T-helper 2 cell (primary cell): ENCODE results near the gene STRADB.
"Not testable (repeated sequence)": the region's sequence is repeated elsewhere in the genome, so short reads cannot be mapped to it uniquely, and the experiment has no call there.

Source experiments
- DNase-seq, 5 experiments: peaks; one replicate each; pipeline versions ENCODE4 v3.0.0 to v3.0.0-alpha.2; 2012 to 2022

STRADB gene

DNA sequence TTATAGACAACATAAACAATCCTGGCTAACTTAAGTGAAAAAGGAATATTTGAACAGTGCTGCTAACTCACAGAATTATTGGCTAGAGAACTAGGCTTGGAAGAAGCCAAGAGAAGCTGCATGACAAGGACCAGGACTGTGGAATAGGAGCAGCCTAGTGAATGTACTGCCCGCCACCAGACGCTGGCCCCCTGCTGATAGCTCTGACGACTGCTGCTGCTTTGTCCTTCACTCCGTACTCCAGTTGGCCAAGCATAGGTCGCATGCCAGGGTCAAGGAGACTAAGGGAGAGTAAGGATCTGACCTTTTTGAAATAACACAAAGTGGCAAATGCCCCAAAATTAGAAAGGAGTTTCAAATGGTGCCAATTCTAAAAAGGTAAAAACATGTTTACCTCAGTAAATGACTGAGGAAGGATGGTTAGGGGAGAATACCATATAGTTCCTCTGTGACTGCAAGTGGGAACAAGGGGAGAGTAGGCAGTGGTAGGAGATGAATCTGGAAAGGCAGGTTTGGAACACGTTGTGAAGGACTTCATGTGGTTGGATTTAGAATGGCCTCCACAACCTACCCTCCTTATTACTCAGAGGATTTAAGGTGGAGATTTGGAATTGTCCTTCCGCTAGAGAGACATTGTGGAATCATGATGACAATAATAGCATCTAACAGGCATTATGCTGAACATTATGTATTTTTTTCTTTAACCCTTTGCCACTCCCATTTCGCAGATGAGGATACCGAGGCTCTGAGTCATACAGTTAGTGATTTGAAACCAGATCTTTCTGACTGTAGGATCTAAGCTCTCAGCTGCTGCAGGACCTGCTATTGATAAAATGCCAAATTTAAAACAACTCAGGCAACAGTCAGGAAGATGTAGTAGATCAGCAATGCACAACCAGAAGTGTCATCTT lies 19.5 kb downstream of the STRADB start:
- peak in 1 of 5 experiments; percentile 48 for DNase-seq

DNA sequence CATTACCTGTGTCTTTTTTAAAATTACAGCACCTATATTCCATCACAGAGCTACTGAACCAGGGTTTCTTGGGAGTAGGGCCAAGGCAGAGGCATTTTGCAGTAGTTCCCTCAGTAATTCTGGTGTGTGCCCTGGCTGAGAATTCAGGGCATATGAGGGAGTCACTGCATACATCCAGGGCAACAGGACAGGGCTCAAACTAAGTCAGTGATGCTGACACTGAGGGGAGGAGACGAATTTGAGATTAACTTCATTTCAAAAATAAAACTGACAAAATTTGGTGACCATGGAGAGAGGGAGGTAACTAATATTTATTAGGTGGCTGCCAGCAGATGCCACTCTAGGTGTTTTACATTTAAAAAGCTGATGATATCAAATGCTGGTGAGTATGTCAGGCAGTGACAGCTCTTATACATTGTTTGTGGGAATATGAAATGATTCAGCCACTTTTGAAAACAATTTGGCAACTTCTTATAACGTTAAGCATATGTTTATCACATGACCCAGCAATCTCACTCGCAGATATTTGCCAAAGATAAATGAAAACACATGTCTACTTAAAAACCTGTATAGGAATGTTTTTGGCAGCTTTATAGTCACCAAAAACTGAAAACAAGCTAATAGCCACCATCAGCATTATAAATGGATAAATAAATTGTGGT lies 20.3 kb downstream of the STRADB start:
- no peak for DNase-seq

DNA sequence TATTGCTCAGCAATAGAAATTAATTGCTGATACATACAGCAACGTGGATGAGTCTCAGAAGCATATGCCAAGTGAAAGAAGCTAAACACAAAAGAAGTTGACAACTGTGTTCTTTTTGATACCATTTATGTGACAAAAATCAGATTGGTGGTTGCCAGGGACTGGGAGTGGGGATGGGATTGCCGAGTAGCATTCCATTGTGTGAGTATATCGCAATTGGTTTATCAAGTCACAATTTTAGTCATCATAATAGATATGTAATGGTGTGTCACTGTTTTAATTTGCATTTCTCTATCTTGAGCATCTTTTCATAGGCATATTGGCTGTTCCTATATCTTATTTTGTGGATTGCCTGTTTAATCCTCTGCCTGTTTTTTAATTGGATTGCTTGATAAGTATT lies 20.9 kb downstream of the STRADB start:
- no peak for DNase-seq

DNA sequence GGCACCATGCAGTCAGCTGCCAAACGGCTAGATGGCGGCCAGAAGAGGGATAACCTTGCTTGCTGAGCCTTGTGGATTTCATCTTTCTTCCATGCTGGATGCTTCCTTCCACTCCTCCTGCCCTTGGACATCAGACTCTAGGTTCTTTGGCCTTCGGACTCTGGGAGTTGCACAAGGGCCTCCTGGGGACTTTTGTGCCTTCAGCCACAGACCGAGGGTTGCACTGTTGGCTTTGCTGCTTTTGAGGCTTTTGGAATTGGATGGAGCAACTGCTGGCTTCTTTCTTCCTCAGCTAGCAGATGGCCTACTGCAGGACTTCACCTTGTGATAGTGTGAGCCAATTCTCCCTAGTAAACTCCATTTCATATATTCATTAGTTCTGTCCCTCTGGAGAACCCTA lies 31.0 kb downstream of the STRADB start:
- DNase-seq: no peak

DNA sequence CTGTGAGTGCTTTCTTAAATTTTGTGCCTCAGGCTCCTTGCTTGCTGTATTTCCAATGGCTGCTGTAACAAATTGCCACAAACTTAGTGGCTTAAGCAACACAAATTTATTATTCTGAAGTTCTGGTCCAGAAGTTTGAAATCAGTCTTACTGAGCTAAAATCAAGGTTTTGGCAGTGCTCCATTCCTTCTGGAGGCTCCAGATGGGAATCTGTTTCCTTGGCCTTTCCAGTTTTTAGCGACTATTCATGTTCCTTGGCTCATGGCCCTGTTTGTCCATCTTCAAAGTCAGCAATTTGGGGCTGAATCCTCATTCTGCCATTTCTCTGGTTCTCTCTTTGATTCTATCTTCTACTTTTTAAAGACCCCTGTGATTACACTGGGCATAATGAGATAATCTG lies 31.8 kb downstream of the STRADB start:
- DNase-seq: no peak

DNA sequence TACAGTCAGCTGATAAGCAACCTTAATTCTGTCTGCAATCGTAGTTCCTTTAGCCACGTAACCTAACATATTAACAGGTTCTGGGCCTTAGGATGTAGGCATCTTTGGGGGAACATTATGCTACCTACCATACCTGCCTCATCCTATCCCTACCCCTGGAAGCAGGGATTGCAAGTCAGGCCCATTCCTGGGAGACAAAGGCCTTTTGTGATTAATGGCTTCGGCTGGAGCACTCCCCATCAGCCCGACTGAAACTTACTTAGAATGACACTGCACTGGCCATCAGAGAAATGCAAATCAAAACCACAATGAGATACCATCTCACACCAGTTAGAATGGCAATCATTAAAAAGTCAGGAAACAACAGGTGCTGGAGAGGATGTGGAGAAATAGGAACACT lies 32.2 kb downstream of the STRADB start:
- not testable (repeated sequence) for DNase-seq

DNA sequence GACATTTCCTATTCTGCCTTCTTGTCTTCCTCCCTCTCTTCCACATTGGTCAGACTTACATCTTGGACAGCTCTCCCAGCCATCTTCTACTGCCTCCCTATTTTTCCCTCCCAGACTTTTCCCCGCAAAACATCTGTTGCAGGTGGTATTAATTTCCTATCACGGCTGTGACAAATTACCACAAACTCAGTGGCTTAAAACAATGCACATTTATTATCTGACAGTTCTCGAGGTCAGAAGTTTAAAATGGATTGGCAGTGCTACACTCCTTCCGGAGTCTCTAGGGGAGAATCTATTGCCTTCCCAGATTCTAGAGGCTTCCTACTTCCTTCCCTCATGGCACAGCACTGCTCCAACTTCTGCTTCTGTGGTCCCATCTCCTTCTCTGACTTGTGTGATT lies 33.3 kb downstream of the STRADB start:
- no peak for DNase-seq

DNA sequence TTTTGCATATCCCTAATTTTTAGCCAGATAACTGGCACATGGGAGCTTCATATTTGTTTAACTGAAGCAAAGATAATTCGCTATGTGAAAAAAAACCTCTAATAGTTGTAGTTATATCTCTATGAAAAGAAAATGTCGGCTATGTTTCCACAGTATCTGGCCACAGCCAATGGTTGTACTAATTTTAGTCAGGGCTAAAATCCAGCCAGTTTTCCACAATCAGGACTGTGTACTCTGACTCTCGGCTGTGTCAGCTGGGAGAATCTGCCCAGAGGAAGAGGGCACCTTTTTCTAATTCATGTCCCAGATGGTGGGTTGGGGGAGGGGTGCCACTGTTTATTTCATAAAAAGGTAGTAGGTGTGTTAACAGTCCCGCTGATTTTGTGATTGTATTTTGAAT lies 38.8 kb downstream of the STRADB start:
- DNase-seq: no peak

DNA sequence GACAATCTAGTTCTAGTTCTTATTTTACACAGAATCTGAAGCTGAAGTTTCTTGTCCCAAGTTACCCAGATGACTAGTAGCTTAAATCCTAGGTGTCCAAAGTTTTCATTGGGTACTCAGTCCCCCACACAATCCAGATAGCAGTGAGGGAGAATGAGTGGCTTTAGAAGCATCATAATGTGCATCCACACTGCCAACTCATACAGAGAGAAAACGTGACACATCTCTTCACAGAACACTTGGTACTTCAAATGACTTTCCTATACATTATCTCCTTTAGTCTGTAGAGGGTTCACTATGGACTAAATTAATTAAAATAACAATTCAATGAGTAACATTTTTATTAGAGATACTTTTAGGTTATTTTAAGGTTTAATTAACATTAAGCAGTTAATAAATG lies 45.2 kb downstream of the STRADB start:
- DNase-seq: no peak

DNA sequence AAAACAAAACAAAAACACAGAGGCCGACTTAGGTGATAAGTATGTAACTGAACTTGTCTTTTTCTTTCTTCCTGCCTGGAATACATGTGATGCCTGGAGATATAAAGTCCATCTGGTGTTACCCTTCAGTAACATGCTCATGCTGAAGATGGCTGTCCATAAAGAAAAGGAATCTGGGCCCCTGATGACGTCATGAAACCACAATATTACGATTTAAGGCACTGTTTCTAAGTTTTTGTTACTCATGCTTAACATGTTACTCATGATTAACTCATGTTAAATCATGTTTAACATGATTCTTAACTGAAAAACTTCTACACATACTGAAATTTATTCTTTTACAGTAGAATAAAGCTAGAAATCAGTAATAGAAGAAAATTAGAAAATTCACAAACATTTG lies 49.0 kb downstream of the STRADB start:
- DNase-seq: peak in 1 of 5 experiments; percentile 2

DNA sequence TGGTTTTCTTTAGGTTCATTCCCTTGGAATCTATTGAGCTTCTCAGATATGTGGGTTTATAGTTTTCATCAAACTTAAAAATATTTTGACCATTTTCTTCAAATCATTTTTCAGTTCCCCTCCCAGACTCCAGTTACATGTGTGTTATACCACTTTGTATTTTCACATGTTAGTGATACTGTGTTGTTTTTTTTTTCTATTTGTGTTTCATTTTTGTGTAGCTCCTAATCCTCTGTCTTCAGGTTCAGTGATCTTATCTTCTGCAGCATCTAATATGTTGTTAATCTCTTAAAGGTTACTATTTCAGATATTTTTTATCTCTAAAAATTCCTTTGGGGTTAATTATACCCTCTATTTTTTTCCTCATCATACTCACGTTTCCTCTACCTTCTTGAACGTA lies 51.2 kb downstream of the STRADB start:
- no peak for DNase-seq

DNA sequence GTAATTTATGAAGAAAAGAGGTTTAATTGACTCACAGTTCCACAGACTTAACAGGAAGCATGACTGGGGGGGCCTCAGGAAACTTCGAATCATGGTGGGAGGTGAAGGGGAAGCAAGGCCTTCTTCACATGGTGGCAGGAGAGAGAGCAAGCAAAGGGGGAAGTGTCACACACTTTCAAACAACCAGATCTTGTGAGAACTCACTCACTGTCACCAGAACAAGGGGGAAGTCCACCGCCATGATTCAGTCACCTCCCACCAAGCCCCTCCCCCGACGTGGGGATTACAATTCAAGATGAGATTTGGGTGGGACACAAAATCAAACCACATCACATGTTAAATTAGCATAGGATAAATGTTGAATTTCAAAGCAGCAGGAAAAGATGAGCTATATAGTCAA lies 56.2 kb downstream of the STRADB start:
- no peak for DNase-seq

DNA sequence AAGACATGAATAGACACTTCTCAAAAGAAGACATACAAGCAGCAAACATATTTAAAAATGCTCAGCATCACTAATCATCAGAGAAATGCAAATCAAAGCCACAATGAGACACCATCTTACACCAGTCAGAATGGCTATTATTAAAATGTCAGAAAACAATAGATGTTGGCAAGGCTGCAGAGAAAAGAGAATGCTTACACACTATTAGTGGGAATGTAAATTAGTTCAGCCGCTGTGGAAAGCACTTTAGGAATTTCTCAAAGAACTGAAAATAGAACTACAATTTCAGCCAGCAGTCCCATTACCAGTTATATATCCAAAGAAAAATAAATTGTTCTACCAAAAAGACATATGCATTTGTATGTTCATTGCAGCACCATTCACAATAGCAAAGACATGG lies 61.7 kb downstream of the STRADB start:
- DNase-seq: no peak

DNA sequence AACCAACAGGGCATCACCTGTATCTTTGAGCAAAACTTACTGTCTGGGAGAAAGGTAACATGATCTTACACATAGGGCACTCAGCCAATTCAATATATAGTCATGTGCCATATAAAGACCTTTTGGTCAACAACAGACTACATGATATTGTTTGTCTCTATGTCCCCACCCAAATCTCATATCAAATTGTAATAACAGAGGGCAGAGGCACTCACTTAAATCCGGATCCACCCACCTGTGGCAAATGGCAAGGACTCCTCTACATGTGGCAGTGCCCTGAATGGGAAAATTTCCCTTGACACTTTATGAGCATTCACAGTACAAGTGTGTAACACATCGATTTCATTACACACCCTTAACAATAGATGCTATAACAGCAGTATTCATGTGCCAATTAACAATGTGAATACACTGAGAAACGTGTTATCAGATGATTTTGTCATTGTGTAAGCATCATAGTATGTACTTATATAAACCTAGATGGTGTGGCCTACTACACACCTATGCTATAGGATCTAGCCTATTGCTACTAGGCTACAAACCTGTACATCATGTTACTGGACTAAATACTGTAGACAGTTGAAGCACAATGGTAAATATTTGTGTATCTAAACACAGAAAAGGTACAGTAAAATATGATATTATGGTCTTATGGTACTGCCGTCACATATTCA lies 64.2 kb downstream of the STRADB start:
- DNase-seq: no peak

DNA sequence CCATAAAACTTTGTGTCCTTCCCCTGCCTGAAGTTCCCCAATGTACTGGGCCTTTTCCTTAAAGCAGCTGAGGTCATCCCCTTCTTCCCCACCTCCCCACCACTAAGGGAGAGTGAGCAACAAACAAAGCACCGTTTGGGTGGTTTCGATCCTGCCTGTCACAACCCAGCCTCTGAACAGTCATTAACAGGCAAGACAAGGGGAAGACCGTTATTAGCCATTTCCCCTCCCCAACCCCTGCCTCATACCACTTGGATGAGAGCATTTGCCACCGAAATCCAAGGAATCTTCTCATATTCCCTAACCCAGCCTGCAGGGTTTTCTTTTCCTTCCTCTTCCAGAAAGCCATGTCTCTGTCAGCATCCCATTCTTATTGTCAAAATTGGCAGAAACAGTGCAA lies 65.6 kb downstream of the STRADB start:
- DNase-seq: no peak

DNA sequence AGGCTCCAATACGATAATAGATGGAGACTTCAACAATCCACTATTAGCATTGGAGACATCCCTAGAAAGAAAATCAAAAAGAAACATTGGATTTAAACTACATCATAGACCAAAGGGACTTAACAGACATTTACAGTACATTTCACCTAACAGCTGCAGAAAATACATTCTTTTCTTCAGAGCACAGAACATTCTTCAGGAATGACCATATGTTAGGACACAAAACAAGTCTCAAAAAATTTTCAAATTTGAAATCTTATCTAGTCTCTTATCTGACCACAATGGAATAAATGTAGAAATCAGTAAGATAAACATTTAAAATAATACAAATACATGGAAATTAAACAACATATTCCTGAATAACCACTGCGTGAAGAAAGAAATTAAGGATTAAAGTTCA lies 68.7 kb downstream of the STRADB start:
- no peak for DNase-seq

DNA sequence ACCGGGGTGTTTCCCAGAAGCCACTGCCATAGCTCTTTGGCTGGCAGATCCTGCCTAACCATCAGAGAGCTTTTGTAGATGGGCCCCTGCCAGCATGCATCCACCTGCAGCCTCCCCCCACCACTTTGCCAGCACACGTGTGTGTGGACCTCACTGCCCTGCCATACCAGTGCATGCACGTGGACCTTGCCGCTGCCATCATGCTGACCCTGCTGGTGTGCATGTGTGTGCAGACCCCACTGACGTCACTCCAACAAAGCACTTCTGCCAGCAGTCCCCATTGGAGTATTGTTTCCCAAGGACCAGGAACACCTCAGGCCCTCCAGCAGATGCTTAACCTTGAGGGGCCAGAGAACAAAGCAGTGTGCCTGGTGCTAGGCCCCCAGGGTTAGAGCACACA lies 71.4 kb downstream of the STRADB start:
- DNase-seq: no peak

DNA sequence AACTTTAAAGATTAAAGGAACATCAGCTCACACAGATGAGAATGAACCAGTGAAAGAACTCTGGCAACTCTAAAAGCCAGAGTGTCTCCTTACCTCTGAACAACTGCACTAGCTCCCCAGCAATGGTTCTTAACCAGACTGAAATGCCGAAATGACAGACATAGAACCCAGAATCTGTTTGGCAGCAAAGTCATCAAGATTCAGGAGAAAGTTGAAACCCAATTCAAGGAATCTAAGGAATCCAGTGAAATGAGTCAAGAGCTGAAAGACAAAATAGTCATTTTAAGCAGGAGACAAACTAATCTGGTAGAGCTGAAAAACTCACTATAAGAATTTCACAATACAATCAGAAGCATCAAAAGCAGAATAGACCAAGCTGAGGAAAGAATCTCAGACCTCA lies 72.0 kb downstream of the STRADB start:
- DNase-seq: no peak
